Esophagus (tissue), 2 donors: ENCODE measurements around the gene GUCD1. TPM values are rescaled to one million over a fixed set of nuclear protein-coding genes. Genes with fewer than 3 reads are reported as not detected.

ENCODE experiments used
- H3K27ac ChIP-seq, 2 donors: one replicate each; pipeline ENCODE4 v1.5.1; 2013; ENCODE audit warnings: low read depth in 2 of 2, mild to moderate bottlenecking in 2 of 2, inconsistent platforms in 1 of 2, low read length in 1 of 2, moderate library complexity in 1 of 2
- H3K27me3 ChIP-seq, 2 donors: one replicate each; pipeline ENCODE4 v1.6.1; 2013; ENCODE audit warnings: low read length in 2 of 2, control low read depth in 1 of 2, mild to moderate bottlenecking in 1 of 2; ENCODE audit not compliant: insufficient read depth in 2 of 2, control insufficient read depth in 1 of 2
- H3K36me3 ChIP-seq, 2 donors: one replicate each; pipeline ENCODE4 v1.6.1; 2013; ENCODE audit warnings: low read length in 1 of 2; ENCODE audit not compliant: control insufficient read depth in 2 of 2, insufficient read depth in 2 of 2
- H3K4me1 ChIP-seq, 2 donors: one replicate each; pipeline ENCODE4 v1.6.1; 2013; ENCODE audit warnings: low read length in 1 of 2; ENCODE audit not compliant: control insufficient read depth in 2 of 2, insufficient read depth in 2 of 2
- H3K4me3 ChIP-seq, 2 donors: one replicate each; pipeline ENCODE4 v1.5.1; 2013; ENCODE audit warnings: low read length in 2 of 2, mild to moderate bottlenecking in 2 of 2, low read depth in 1 of 2, moderate library complexity in 1 of 2
- H3K9me3 ChIP-seq, 2 donors: one replicate each; pipeline ENCODE4 v1.6.1; 2013; ENCODE audit warnings: mild to moderate bottlenecking in 2 of 2, low read depth in 1 of 2, low read length in 1 of 2, moderate library complexity in 1 of 2; ENCODE audit not compliant: control insufficient read depth in 2 of 2, insufficient read depth in 1 of 2
- WGBS, 2 donors: extraction: QIAGEN DNeasy Blood & Tissue Kit; methylation state at CpG; one replicate each; pipeline ENCODE4 v1.1.7; 2013; 5-methylcytosine and 5-hydroxymethylcytosine counted together
- polyA plus RNA-seq, 2 donors: library from polyadenylated mRNA; stranded (reverse); fragments of 200-250 nt; gene quantifications; one replicate each; pipeline ENCODE4 v1.2.3, GENCODE V29; 2013
- donor health status: healthy with polysubstance abuse.
- donor health status: Bipolar disorder and iron deficiency.

The GUCD1 gene
- polyA plus RNA-seq, 2 donors: 50.4 to 62.9 TPM

DNA sequence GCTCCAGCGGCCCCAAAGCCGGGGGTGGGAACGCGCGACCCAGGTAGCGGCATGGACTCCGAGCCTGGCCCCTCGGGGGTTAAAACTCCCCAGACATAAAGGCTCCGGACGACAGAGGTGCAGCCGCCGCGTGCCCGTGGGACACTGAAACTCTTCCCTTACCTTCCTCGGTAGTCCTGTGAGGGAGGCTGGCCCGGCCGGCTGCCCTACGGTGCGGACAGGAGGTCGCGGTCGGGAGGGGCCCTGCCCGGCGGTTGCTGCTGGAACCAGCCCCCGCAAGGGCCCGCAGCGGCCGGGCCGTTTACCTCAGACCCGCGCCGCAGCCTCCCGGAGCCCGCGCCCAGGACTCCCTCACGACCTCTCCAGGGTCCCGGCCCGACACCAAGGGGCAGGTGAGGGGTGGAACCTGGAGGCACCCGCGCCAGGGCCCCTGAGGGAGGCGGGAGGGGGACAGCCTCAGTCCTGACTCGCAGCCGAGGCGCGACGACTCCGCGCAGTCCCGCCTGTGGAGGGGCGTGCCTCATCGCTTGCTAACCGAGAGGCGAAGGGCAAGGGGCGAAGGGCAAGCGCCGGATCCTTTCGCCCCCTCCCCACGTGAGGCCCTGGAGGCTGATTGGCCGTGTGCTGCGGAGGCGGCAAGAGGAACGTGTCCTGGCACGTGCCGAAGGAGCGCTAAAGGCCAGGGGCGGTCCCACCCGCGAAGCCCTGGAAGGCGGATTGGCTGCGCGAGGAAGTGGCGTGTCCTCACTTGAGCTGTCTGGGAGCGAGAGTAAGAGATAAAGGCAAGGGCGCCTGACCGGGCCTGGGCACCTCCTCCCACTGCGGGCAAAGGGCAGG lies 60.2 kb downstream of the GUCD1 start, which contains the start of gene UPB1:
Gene UPB1 (plus strand): TSS at position 805 of the 837 bp plus-strand sequence. CDS start 72 bp downstream, outside the sequence.
- peaks cover 0 to 8% of the 10 kb centered on the region in 2 donors for H3K27me3 ChIP-seq
- H3K4me1 ChIP-seq: peaks cover 0 to 14% of the 10 kb centered on the region in 2 donors
- peaks cover 0 to 9% of the 10 kb centered on the region in 2 donors for H3K9me3 ChIP-seq
- 29 to 31% methylated on average over 65 to 76 of the region's 76 CpGs for WGBS, 2 donors
- peak within 1 kb of the TSS in 1 of 2 donors; percentile 7 for H3K4me3 ChIP-seq
- H3K27ac ChIP-seq: no peak within 1 kb of the TSS
- no peaks in the 10 kb centered on the region for H3K36me3 ChIP-seq

DNA sequence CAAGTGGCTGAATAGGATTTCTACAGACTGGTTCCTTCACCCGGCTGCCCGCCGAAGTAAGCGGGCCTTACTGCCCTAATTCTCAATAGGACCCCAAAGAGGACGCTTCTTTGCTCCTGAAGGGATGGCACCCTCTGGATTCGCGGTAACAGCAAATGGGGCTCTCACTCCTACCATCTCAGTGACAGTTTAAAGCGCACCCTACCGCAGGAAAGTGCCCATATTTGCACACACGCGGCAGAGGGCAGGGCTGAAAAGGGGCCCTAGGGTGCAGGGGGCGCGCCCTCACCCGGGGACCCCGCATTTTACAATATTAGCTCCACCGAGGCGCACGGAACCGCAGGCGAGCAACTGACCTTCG lies 60.8 kb downstream of the GUCD1 start:
- Histone ChIP-seq H3K27me3 (peaks cover 0 to 8% of the 10 kb centered on the region in 2 donors), H3K27ac (no peak overlapping the region), H3K4me1 (peaks cover 0 to 14% of the 10 kb centered on the region in 2 donors), H3K9me3 (peaks cover 0 to 9% of the 10 kb centered on the region in 2 donors), H3K4me3 (peak overlapping the region in 1 of 2 donors; percentile 7), H3K36me3 (no peaks in the 10 kb centered on the region)
- 53 to 64% methylated on average over 20 to 21 of the region's 21 CpGs for WGBS, 2 donors

GRCh38 chr22:24492391-24492790 lies 62.5 kb downstream of the GUCD1 start:
- no peak overlapping the region for H3K4me3 ChIP-seq
- peaks cover 0 to 8% of the 10 kb centered on the region in 2 donors for H3K27me3 ChIP-seq
- peaks cover 0 to 9% of the 10 kb centered on the region in 2 donors for H3K9me3 ChIP-seq
- H3K36me3 ChIP-seq: no peaks in the 10 kb centered on the region
- no peak overlapping the region for H3K27ac ChIP-seq
- 92 to 100% methylated on average over 3 of the region's 3 CpGs for WGBS, 2 donors
- H3K4me1 ChIP-seq: peaks cover 0 to 14% of the 10 kb centered on the region in 2 donors

Other genes starting within 250 kb of the GUCD1 start
- gene ADORA2A, start 127.5 kb downstream of the GUCD1 start, polyA plus RNA-seq: under 1 TPM; 0.72 to 0.92 TPM
- under 1 TPM; 0.04 to 0.06 TPM for gene UPB1, start 59.8 kb downstream of the GUCD1 start, polyA plus RNA-seq
- 100 to 1,000 TPM in 1 of 2 donors, 10 to 100 TPM in 1; 71.3 to 134 TPM for gene SNRPD3, start 861 bp upstream of the GUCD1 start, polyA plus RNA-seq
- 10 to 100 TPM in 1 of 2 donors, 1 to 10 TPM in 1; 8.5 to 11.3 TPM for gene LRRC75B, start 37.9 kb upstream of the GUCD1 start, polyA plus RNA-seq
- 1 to 10 TPM; 1.5 to 3.9 TPM for gene GGT1, start 48.1 kb upstream of the GUCD1 start, polyA plus RNA-seq
- not detected for gene PIWIL3, start 219.6 kb upstream of the GUCD1 start, polyA plus RNA-seq